ENCODE data around the gene PTPRJ.

DNA sequence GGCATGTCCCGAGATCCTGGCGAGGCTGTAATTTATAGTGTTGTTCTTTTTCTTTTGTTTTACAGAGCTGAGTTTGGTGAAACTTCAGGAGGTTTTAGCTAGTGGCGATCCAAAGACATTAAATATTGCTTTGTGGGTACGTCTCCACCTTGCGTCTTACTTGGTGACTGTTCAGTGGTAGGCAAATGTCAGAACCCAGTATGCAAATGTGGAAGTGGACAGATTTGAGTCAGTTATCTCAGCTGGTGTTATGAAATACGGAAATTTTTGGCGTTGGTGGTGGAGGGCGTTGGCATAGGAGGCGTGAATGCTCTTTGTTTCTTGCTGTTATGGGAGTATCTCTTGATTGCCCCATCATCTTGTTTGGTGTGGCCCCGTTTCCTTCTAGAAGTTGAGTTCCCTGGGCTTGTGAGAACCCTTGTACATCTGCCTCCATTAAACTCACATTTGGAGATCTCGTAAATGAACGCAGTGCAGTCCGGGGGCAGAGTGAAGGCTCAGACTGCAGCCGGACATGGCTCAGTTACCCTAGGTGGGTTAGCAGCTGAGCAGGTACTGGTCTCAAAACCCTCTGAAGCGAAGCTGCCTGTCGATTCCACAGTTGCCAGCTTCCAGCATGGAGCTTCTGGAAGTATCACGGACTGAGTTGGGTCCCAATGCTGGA is 39.9 kb downstream of the PTPRJ start:
- TF ChIP-seq POLR2A (IDR thresholded peaks at IDR 0.05) (no peak), CTCF (IDR thresholded peaks at IDR 0.05) (no peak)
